DOHH2 (cell line): ENCODE results near the gene CDH18.

ENCODE experiments used
- EZH2phosphoT487 ChIP-seq: fragments of 200-600 bp; sonication (generic); IDR thresholded peaks from 2 replicates; pipeline ENCODE4 v1.6.1; 2017; ENCODE audit warnings: borderline replicate concordance, mild to moderate bottlenecking, antibody characterized with exemption, low read length, moderate library complexity, mixed read lengths
- TF ChIP-seq, protein P1 (sequence below): fragments of 200-600 bp; sonication (generic); IDR thresholded peaks from one replicate; pipeline ENCODE4 v1.5.1; 2014; ENCODE audit warnings: antibody characterized with exemption, mild to moderate bottlenecking, low read depth, low read length; ENCODE audit not compliant: poor library complexity, severe bottlenecking

DNA sequence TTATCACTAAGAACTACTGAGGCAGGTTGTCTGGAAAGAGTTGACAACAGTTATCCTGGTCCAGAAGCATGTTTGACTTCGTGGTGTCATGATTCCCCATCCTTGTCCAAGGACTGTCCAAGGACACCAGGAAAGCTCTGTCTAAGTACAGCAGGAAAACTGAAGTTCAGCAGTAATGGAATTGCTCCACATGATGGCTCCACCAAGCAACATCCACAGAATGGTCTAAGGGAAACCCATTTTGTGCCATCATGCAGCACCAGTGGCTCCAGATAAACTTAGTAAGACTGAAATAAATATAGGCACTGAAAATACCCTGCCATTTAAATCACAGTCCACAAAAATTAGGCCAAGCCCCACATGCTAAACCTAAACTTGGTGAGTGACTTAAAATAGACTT, 192.8 kb downstream of the CDH18 start:
- TF ChIP-seq, protein P1, sequence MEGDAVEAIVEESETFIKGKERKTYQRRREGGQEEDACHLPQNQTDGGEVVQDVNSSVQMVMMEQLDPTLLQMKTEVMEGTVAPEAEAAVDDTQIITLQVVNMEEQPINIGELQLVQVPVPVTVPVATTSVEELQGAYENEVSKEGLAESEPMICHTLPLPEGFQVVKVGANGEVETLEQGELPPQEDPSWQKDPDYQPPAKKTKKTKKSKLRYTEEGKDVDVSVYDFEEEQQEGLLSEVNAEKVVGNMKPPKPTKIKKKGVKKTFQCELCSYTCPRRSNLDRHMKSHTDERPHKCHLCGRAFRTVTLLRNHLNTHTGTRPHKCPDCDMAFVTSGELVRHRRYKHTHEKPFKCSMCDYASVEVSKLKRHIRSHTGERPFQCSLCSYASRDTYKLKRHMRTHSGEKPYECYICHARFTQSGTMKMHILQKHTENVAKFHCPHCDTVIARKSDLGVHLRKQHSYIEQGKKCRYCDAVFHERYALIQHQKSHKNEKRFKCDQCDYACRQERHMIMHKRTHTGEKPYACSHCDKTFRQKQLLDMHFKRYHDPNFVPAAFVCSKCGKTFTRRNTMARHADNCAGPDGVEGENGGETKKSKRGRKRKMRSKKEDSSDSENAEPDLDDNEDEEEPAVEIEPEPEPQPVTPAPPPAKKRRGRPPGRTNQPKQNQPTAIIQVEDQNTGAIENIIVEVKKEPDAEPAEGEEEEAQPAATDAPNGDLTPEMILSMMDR: no peak
- no peak for TF ChIP-seq EZH2phosphoT487
